Parathyroid adenoma (tissue), 2 donors: ENCODE data around the gene CCDC122.

Experiments
- H2AFZ ChIP-seq: fragments of 300-600 bp; sonication (generic); one replicate; pipeline ENCODE4 v1.7.0; 2017; ENCODE audit warnings: antibody characterized with exemption, mild to moderate bottlenecking
- H3K27ac ChIP-seq: fragments of 300-600 bp; sonication (generic); one replicate; pipeline ENCODE4 v1.7.0; 2017
- H3K27me3 ChIP-seq: fragments of 300-600 bp; sonication (generic); one replicate; pipeline ENCODE4 v1.7.0; 2017; ENCODE audit warnings: low read length; ENCODE audit not compliant: control insufficient read depth, insufficient read depth
- H3K36me3 ChIP-seq: fragments of 300-600 bp; sonication (generic); one replicate; pipeline ENCODE4 v1.7.0; 2017; ENCODE audit warnings: low read length; ENCODE audit not compliant: control insufficient read depth, insufficient read depth
- H3K4me1 ChIP-seq: fragments of 300-600 bp; sonication (generic); one replicate; pipeline ENCODE4 v1.7.0; 2017; ENCODE audit warnings: control low read depth
- H3K4me2 ChIP-seq: fragments of 300-600 bp; sonication (generic); one replicate; pipeline ENCODE4 v1.7.0; 2017; ENCODE audit warnings: low read length
- H3K4me3 ChIP-seq: fragments of 300-600 bp; sonication (generic); one replicate; pipeline ENCODE4 v1.7.0; 2017; ENCODE audit warnings: low read depth, low read length
- H3K79me2 ChIP-seq: fragments of 300-600 bp; sonication (generic); one replicate; pipeline ENCODE4 v1.7.0; 2017; ENCODE audit warnings: control low read depth
- H3K9ac ChIP-seq: fragments of 300-600 bp; sonication (generic); one replicate; pipeline ENCODE4 v1.7.0; 2017; ENCODE audit warnings: mild to moderate bottlenecking
- H3K9me3 ChIP-seq: fragments of 300-600 bp; sonication (generic); one replicate; pipeline ENCODE4 v1.7.0; 2017; ENCODE audit warnings: low read length; ENCODE audit not compliant: control insufficient read depth
- TF ChIP-seq, protein P1 (sequence below): fragments of 300-600 bp; sonication (generic); IDR thresholded peaks from one replicate; pipeline ENCODE4 v1.7.0; 2017; ENCODE audit warnings: antibody characterized with exemption, mild to moderate bottlenecking
- donor health status: primary hyperparathyroidism.

CCDC122 gene

DNA sequence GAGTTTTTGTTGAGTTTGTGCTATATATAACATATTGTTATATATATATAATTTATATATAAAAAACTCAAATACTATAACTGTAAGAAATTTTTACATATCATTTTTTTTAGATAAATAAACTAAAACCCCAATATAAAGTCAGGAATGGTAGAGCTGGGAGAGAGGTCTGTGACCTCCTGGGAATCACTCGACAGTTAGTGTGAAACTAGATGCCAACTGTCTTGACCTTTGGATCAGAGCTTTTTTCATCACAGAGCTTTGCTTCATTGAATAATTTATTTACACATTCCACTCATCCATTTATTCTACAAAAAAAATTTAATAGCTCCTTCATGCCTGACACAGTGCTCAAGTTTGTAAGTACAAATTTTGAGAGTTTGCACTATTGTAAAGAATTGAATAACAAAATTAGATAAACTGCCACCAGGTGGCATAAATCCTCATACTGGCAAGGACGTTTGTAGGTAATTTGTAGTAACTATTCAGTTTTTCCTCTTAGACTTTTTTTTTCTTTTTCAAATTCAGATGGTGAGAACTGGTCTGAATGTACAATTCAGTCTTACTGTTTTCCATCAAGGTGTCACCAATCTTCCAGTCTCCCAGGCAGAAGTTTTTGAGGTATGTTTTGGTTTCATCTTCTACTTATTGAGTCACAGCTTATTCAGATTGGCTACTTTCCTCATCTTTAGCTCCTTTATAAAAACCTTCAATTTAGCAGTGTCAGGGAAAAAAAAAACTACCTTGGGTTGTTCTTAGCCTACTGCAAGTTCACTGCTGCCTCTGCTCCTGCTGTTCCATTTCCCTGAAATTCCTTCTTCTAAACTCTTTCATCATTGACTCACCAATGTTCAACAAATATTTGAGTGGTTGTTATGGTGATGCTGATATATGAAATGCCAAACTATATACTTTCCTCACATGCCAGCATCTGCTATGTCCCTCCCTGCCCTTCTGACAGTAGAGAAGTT lies 28.9 kb upstream of the CCDC122 start:
- no peaks in the 10 kb centered on the region for H3K36me3 ChIP-seq
- no peaks in the 10 kb centered on the region for H3K79me2 ChIP-seq
- TF ChIP-seq, protein P1, sequence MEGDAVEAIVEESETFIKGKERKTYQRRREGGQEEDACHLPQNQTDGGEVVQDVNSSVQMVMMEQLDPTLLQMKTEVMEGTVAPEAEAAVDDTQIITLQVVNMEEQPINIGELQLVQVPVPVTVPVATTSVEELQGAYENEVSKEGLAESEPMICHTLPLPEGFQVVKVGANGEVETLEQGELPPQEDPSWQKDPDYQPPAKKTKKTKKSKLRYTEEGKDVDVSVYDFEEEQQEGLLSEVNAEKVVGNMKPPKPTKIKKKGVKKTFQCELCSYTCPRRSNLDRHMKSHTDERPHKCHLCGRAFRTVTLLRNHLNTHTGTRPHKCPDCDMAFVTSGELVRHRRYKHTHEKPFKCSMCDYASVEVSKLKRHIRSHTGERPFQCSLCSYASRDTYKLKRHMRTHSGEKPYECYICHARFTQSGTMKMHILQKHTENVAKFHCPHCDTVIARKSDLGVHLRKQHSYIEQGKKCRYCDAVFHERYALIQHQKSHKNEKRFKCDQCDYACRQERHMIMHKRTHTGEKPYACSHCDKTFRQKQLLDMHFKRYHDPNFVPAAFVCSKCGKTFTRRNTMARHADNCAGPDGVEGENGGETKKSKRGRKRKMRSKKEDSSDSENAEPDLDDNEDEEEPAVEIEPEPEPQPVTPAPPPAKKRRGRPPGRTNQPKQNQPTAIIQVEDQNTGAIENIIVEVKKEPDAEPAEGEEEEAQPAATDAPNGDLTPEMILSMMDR, result peak; percentile 44
- H2AFZ ChIP-seq, result no peak overlapping the region
- H3K9ac ChIP-seq, result no peak overlapping the region
- no peak overlapping the region for H3K27ac ChIP-seq
- no peaks in the 10 kb centered on the region for H3K4me1 ChIP-seq
- H3K9me3 ChIP-seq, result no peaks in the 10 kb centered on the region
- no peak overlapping the region for H3K4me3 ChIP-seq
- H3K4me2 ChIP-seq, result peak overlapping the region; percentile 5
- H3K27me3 ChIP-seq, result no peaks in the 10 kb centered on the region

DNA sequence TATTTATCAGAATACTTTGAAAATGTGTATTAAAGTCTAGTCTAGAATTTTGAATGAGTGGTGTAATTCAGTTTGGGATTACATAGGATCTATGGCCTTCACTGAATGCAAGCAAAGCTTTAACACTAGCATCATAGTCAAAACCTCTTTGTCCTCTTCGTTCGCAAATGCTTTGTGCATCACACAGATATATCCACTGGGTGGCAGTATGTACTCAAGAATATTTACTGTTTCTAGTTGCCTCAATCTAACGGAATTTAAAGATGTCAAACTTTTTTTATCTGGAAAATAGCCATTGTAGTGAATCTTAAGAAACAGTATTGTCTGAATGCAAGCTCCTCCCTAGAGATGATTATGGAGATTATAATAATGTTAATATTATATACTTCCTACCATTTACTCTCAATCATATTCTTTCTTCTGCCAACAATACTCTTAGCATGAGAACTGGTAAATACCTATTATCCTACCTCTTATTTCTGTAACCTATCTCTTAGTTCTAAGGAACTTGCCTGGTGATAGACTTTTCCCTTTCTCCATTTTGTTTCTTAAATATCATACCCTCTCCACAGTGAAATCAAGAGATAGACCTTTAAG lies 26.0 kb upstream of the CCDC122 start:
- Histone ChIP-seq H3K79me2 (no peaks in the 10 kb centered on the region), H3K4me1 (no peaks in the 10 kb centered on the region), H3K27ac (no peak overlapping the region), H3K27me3 (no peaks in the 10 kb centered on the region), H2AFZ (no peak overlapping the region), H3K9me3 (no peaks in the 10 kb centered on the region), H3K36me3 (no peaks in the 10 kb centered on the region), H3K4me3 (no peak overlapping the region), H3K4me2 (no peak overlapping the region), H3K9ac (no peak overlapping the region)
- TF ChIP-seq, protein P1, result peak; percentile 61

DNA sequence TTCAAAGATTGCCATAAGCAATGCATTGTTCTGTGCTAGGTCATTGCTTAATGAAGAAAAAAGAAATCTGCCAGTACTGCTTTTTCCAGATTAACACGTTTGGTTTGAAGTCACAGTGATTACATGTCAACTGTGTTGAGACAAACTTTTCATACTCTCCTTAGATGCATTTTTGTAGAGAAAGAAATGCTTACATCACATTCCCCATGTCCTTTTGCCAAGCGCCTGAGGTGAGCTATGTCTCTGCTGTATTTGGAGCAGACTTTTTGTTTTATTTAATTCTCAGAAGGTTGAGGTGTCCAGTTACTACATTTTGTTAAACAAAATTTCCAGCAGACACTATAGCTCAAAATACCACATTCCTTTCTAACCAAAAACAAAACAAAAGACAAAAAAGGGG lies 16.4 kb upstream of the CCDC122 start:
- Histone ChIP-seq H3K79me2 (no peaks in the 10 kb centered on the region), H3K4me1 (no peaks in the 10 kb centered on the region), H3K4me2 (peak overlapping the region; percentile 25), H2AFZ (no peak overlapping the region), H3K4me3 (no peak overlapping the region), H3K9ac (no peak overlapping the region), H3K36me3 (no peaks in the 10 kb centered on the region), H3K9me3 (no peaks in the 10 kb centered on the region), H3K27me3 (no peaks in the 10 kb centered on the region), H3K27ac (no peak overlapping the region)
- TF ChIP-seq, protein P1, result no peak

DNA sequence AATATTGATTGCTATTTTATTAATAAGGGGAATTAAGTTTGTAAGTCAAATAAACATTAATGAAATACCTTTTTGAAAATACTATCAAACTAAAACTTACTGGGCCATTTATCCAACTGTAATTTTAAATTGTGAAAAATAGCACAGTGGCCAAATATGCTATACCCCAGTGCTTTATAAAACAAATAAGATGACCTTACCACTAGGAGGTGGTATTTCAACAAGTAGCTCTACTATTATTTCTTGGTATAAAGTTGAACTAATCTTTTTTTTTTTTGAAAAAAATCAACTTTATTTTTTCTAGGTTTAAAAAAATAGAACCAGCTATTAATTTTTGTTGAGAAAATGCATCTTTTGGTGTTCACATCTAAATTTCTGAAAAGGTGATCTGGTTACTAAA lies 14.9 kb upstream of the CCDC122 start:
- H3K9me3 ChIP-seq, result no peaks in the 10 kb centered on the region
- no peak overlapping the region for H2AFZ ChIP-seq
- no peaks in the 10 kb centered on the region for H3K79me2 ChIP-seq
- H3K27me3 ChIP-seq, result no peaks in the 10 kb centered on the region
- TF ChIP-seq, protein P1, result no peak
- H3K4me2 ChIP-seq, result no peak overlapping the region
- H3K27ac ChIP-seq, result no peak overlapping the region
- H3K36me3 ChIP-seq, result no peaks in the 10 kb centered on the region
- H3K4me3 ChIP-seq, result no peak overlapping the region
- H3K4me1 ChIP-seq, result no peaks in the 10 kb centered on the region
- no peak overlapping the region for H3K9ac ChIP-seq
